ENCODE measurements around the gene TBCD.

DNA sequence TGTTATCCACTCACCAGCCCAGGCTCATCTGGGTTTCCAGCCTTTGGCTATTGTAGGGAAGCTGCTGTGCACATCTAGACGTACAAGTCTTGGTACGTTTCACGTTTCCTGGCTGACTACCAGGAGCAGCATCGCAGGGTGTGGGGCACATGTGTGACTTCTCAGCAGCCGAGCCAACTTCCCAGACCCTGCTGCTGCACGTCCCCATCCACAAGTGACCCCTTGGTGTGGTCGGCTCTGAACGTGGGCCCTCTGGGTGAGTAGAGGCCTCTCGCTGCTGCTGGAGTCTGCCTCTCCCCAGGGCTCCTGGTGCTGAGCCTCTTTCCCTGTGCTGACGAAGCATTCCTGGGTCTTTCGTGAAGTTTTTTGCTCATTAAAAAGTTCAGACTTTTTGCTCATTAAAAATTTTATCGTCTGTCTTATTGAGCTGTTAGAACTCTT is 158.2 kb downstream of the TBCD start:
- TF ChIP-seq EZH2phosphoT487 (IDR thresholded peaks at IDR 0.05; ENCODE audit: insufficient read depth, low read depth), result no peak
- no peak for TF ChIP-seq EZH2 (IDR thresholded peaks at IDR 0.05; ENCODE audit: insufficient read depth, poor library complexity, severe bottlenecking)
